Stimulated activated CD8-positive, alpha-beta memory T cell treated with anti-CD3 and anti-CD28 coated beads, Interleukin-7, amount 100 ng/mL, for 24 hours (primary cell): ENCODE data around the gene ACSF3.
"Not testable (repeated sequence)": the region's sequence is repeated elsewhere in the genome, so short reads cannot be mapped to it uniquely, and the experiment has no call there.

ENCODE experiments used
- DNase-seq: peaks from one replicate; pipeline ENCODE4 v3.0.0-alpha.2; 2020; ENCODE audit warnings: low read depth

ACSF3 gene

GRCh38 chr16:89073346-89074071, 20.1 kb upstream of the ACSF3 start:
- DNase-seq = no peak

- not testable (repeated sequence) for DNase-seq
Measured at GRCh38 chr16:89074072-89074674, 19.5 kb upstream of the ACSF3 start.

- DNase-seq = no peak
Measured at GRCh38 chr16:89074803-89075688, 18.6 kb upstream of the ACSF3 start.

DNA sequence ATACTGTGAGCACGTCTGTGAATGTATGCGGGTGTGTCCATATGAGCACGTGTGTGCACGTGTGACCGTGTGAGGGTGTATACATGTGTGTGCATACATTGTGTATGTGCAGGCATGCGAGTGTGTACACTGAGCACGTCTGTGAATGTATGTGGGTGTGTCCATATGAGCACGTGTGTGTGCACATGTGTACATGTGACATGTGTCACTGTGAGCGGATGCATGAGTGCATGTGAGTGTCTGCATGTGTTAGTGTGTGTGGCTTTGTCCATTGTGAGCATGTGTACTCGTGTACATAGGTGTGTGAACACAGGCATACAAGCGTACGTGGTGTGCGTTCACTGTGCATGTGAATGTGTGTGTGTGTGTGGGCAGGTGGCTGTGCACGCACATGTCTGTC, 17.5 kb upstream of the ACSF3 start:
- no peak for DNase-seq

- no peak for DNase-seq
Measured at GRCh38 chr16:89077076-89077475, 16.6 kb upstream of the ACSF3 start.

DNA sequence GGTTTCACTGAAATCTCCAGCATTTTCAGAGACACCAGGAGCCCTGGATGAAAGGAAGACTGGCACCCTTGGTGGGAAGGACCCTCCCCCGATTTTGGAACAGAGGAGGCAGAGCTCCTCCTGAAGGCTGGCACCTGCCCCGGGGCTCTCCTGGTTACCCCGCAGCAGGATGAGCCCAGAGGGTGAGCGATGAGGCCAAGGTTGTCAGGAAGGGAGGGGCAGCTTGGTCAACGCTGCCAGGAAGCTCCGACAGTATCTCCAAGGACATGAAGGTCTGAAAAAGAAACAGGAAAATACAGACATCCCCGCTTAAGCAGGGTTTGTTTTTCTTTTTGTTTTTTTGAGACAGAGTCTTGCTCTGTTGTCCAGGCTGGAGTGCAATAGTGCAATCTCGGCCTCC, 15.5 kb upstream of the ACSF3 start:
- no peak for DNase-seq

DNA sequence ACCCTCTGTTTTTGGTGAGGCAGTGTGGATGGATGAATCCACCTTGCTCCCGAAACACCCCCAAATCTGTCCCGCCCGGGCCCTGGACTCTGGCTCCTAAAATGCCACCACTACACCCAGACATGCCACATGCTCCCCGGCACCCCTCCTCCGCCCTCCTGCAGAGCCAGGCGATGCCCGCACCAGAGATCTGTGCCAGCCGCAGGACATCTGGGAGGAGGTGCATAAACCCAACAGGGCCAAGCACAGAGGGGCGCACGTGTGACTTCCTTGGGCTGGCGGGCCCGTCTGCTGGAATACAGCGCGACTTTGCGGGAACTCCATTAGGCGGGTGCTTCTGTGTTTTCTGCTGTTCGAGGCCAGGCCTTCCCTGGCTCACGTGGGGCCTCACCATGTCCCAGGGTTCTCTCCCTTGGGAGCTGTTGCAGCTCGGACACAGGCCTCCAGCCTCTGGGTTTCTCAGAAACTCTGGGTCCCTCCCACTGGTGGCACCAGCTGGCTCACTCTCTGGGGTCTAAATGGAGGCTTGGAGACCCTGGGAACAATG, 14.1 kb upstream of the ACSF3 start:
- DNase-seq = no peak

- no peak for DNase-seq
Measured at GRCh38 chr16:89080196-89080853, 13.3 kb upstream of the ACSF3 start.

DNA sequence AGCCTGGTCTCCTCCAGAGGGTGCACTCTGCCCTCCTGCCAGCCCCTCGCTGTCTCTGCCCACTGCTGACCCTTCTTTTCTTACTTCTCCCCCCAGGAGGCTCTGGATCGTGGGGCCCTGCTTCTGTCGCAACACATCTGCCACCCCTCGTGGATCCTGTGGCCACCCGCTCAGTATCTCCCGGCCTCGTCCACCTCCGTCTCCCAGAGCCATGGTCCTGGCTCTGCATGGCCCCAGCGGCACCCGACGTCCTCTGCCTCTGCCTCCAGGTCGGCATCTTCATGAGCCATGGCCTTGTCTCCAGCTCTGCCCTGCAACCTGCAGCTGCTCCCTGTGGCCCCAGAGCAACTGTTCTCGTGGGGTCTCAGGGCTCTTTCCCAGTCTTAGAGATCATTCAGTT, 12.1 kb upstream of the ACSF3 start:
- DNase-seq = no peak

GRCh38 chr16:89084411-89084810, 9.2 kb upstream of the ACSF3 start:
- DNase-seq = no peak

GRCh38 chr16:89084814-89085612, 8.6 kb upstream of the ACSF3 start:
- DNase-seq = no peak

- no peak for DNase-seq
Measured at GRCh38 chr16:89085755-89086154, 7.9 kb upstream of the ACSF3 start.

DNA sequence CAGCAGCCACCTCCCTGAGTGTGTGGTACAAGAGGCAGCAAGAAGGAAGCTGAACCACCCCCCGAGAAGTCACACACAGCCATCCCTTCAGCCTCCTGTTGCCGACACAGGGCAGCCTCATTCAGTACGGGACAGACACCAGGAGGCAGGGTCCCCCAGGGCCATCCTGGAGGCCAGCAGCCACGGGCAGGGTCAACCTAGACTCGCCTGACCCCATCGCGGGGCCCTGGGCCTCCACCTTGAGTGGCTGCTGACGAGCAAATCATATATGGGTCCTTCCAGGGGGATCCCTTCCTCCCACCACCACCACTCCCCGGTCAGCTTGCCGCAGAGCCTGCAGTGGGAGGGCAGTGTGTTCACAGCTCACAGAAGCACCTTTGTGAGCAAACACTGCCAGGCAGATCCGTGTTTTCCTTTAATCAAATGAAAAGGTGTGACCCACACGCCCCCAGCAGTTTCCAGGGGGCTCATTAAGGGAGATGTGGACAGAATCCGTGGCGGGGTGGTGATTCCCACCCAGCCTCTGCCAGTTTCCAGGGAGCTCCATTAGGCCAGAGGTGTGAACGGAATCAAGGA, 5.6 kb upstream of the ACSF3 start:
- no peak for DNase-seq

- DNase-seq = no peak
Measured at GRCh38 chr16:89089120-89089519, 4.5 kb upstream of the ACSF3 start.

DNA sequence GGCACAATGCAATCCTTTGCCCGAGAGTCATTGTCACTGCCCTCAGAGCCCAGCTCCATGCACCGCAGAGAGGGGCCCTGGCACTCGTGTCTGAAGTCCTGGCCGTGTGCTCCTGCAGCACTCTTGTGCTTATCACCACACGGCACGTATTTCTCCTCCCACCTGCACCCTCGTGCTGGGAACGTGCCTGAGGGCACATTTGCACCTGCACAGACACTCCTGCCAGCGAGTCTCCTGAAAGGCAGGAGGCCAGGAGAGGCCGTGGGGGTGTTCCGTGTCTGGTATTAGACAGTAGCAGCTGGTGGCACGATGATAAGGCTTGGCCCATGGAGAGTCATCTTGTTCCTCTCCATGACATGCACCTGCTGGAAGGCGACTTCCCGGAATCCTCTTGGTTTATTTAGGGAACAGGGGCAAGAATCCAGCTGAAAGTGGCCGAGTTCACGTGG, 3.4 kb upstream of the ACSF3 start:
- no peak for DNase-seq

DNA sequence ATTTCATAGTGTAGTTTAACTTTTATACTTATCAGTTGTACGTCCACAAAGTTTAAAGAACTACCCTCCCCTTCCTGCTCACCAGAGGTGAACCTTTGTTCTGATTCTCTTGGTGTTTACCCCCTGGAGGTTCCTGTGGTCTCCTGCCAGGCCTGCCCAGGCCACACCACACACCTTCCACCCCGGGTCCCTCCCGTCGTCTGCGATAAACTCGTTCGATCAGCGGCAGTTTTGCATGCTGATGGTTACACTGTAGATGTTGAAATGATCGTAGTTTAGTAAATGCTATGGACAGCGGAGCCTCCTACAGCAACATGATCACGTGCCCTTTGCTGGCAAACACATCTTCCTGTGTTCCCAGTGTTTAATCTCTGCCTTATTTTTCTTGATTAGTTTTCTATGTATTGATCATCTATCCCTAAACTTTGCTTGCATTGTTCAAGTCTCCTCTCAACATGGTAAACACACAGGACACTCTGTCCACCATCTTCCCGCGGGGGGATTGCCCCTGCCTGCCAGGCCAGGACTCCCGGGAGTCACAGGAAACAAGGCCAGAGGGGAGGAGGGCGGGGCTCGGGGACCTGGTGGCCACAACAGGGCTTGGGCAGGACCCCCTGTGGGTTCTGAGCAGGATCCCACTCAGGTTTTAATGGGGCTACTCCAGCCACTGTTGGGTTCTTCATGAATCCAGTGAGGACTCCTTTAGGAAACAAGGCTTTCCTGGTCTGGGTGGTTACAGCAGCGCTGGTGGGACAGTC, 2.8 kb upstream of the ACSF3 start:
- DNase-seq = no peak

GRCh38 chr16:89092013-89092412, 1.6 kb upstream of the ACSF3 start:
- no peak for DNase-seq

GRCh38 chr16:89093252-89093601, 425 bp upstream of the ACSF3 start:
- not testable (repeated sequence) for DNase-seq

GRCh38 chr16:89094252-89094879, 714 bp downstream of the ACSF3 start:
- no peak for DNase-seq

DNA sequence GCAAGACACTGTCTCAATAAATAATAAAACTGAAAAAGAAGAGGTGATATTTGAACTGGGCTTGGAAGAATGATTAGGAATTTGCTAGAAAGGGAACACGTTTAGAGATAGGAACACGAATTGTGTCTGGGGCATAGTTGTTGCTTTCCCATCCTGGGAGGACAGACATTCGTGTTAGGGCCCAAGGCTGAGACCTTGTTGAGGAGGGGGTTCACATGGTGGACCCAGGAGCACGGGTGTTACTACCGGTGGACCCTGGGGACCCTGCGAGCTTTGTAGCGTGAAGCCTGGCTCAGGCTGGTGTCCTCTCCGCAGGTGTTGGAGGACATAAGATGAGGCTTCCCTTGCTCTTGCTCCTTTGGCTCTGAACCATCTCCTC, 1.2 kb downstream of the ACSF3 start:
- no peak for DNase-seq
